Panc1 (cell line): ENCODE data around the gene BICRA. TPM values are rescaled to one million over a fixed set of nuclear protein-coding genes. Genes with fewer than 3 reads are reported as not detected.

Source experiments
- ATAC-seq: fragments of 200-7000 bp; cut with Tn5 transposase; 2 replicates; pipeline ENCODE4 v1.9.1; 2020; ENCODE audit warnings: mild to moderate bottlenecking, moderate library complexity
- BruUV-seq: library from RNA; stranded (reverse); fragments of 400-500 nt; replicated peaks from 2 replicates; lab custom pipeline; 2021; lab: Mats Ljungman, UMichigan
- CTCF ChIA-PET: fragments of 300-600 bp; sonication (Branson Sonifier 250); formaldehyde crosslinking; loops from one replicate; lab custom pipeline; 2022; ENCODE audit warnings: antibody characterized with exemption; lab: Charles Lee
- POLR2A ChIA-PET: fragments of 300-600 bp; sonication (Branson Sonifier 250); formaldehyde crosslinking; loops from one replicate; lab custom pipeline; 2022; ENCODE audit warnings: antibody characterized with exemption; lab: Charles Lee
- DNase-seq: peaks from one replicate; pipeline ENCODE4 v3.0.0-alpha.2; 2010; ENCODE audit warnings: low read depth, low spot score
- H3K27ac ChIP-seq: 2 replicates; pipeline ENCODE4 v1.5.1; 2011; ENCODE audit warnings: mild to moderate bottlenecking, low read length, inconsistent platforms
- H3K27me3 ChIP-seq: fragments of 200-500 bp; sonication (Bioruptor generic); 2 replicates; pipeline ENCODE4 v1.6.0; 2014; ENCODE audit warnings: low read length, inconsistent platforms; ENCODE audit not compliant: control insufficient read depth, insufficient read depth
- H3K36me3 ChIP-seq: fragments of 200-500 bp; sonication (Bioruptor generic); 2 replicates; pipeline ENCODE4 v1.5.1; 2014; ENCODE audit warnings: inconsistent platforms, mild to moderate bottlenecking, low read length, moderate library complexity; ENCODE audit not compliant: control insufficient read depth, insufficient read depth
- H3K4me1 ChIP-seq: 2 replicates; pipeline ENCODE4 v1.5.1; 2011; ENCODE audit warnings: inconsistent platforms, mild to moderate bottlenecking, low read length, moderate library complexity; ENCODE audit not compliant: control insufficient read depth, insufficient read depth
- H3K4me3 ChIP-seq, 2 experiments: 2 replicates each; pipeline ENCODE4 v1.5.1; 2011 to 2012; ENCODE audit warnings: low read depth in 2 of 2, low read length in 2 of 2, mild to moderate bottlenecking in 2 of 2, inconsistent platforms in 1 of 2, moderate library complexity in 1 of 2
- H3K9me3 ChIP-seq: fragments of 200-500 bp; sonication (Bioruptor generic); 2 replicates; pipeline ENCODE4 v1.5.1; 2014; ENCODE audit warnings: low read depth, mild to moderate bottlenecking, inconsistent platforms, low read length, moderate library complexity; ENCODE audit not compliant: control insufficient read depth, insufficient read depth
- CTCF ChIP-seq: fragments of 450-650 bp; IDR thresholded peaks from 2 replicates; pipeline ENCODE4 v1.5.1; 2017; ENCODE audit warnings: mild to moderate bottlenecking
- POLR2AphosphoS5 ChIP-seq: IDR thresholded peaks from 2 replicates; pipeline ENCODE4 v1.6.1; 2012; ENCODE audit warnings: mild to moderate bottlenecking, low read depth, low read length, moderate library complexity
- SIN3A ChIP-seq: IDR thresholded peaks from 2 replicates; pipeline ENCODE4 v1.6.1; 2012; ENCODE audit warnings: low read depth, mild to moderate bottlenecking, low read length, moderate library complexity, borderline replicate concordance; ENCODE audit not compliant: insufficient read depth
- TCF7L2 ChIP-seq: IDR thresholded peaks from 2 replicates; pipeline ENCODE4 v1.6.1; 2011; ENCODE audit warnings: mild to moderate bottlenecking, low read depth, low read length, inconsistent platforms
- in situ Hi-C: cut with HindIII; loops from 2 replicates; pipeline ENCODE4 v1.10.0; 2016; ENCODE audit warnings: low sequenced_read_pairs, low pct_unique_long_range_greater_than_20kb
- intact Hi-C: fragments of 100-400 bp; cut with micrococcal nuclease; formaldehyde crosslinking; loops from one replicate; pipeline ENCODE4 v1.10.0; 2022; ENCODE audit not compliant: unreplicated experiment
- total RNA-seq: library from RNA; stranded (reverse); gene quantifications from one replicate; pipeline ENCODE4 v1.2.1, GENCODE V29; 2021; ENCODE audit not compliant: unreplicated experiment
- TF ChIP-seq, protein P1 (sequence below), 2 experiments: IDR thresholded peaks; 2 replicates each; pipeline ENCODE4 v1.6.1; 2011 to 2012; ENCODE audit warnings: low read depth in 2 of 2, control low read depth in 1 of 2, low read length in 1 of 2, mild to moderate bottlenecking in 1 of 2, moderate library complexity in 1 of 2; ENCODE audit not compliant: insufficient read depth in 1 of 2

Gene BICRA
- total RNA-seq, 1 experiment from 2014 or later: 13.7 TPM

DNA sequence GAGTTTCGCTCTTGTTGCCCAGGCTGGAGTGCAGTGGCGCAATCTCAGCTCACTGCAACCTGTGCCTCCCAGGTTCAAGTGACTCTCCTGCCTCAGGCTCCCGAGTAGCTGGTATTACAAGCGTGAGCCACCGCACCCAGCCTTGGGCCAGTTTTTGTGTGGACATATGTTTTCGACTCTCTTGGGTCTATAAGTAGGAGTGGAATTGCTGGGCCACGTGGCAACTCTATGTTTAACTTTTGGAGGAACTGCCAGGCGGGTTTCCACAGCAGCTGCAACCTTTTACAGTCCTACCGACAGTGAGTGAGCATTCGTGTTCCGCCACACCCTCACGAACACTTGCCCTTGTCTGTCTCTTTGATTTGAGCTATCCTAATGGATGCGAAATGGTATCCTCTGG, 44.9 kb downstream of the BICRA start:
- Histone ChIP-seq H3K27ac (no peak overlapping the region), H3K4me3 (no peak overlapping the region), H3K4me1 (no peaks in the 10 kb centered on the region; the same call in 1 of the 2 replicates), H3K36me3 (no peaks in the 10 kb centered on the region), H3K9me3 (no peaks in the 10 kb centered on the region), H3K27me3 (no peaks in the 10 kb centered on the region)
- DNase-seq: no peak
- intact Hi-C loops (no loop called here), in situ Hi-C loops (no loop called here)
- no TSS peak for BruUV-seq
- no peak for ATAC-seq
- CTCF ChIA-PET: interaction anchor here (0.5 kb wide), 1 partner anchor 295 kb away, joined by 7 read pairs; no protein-coding TSS in a partner anchor
- POLR2A ChIA-PET: no interaction called here
- no peak for TF ChIP-seq CTCF
- no peak for TF ChIP-seq POLR2AphosphoS5
- TF ChIP-seq SIN3A: no peak
- TF ChIP-seq, protein P1, sequence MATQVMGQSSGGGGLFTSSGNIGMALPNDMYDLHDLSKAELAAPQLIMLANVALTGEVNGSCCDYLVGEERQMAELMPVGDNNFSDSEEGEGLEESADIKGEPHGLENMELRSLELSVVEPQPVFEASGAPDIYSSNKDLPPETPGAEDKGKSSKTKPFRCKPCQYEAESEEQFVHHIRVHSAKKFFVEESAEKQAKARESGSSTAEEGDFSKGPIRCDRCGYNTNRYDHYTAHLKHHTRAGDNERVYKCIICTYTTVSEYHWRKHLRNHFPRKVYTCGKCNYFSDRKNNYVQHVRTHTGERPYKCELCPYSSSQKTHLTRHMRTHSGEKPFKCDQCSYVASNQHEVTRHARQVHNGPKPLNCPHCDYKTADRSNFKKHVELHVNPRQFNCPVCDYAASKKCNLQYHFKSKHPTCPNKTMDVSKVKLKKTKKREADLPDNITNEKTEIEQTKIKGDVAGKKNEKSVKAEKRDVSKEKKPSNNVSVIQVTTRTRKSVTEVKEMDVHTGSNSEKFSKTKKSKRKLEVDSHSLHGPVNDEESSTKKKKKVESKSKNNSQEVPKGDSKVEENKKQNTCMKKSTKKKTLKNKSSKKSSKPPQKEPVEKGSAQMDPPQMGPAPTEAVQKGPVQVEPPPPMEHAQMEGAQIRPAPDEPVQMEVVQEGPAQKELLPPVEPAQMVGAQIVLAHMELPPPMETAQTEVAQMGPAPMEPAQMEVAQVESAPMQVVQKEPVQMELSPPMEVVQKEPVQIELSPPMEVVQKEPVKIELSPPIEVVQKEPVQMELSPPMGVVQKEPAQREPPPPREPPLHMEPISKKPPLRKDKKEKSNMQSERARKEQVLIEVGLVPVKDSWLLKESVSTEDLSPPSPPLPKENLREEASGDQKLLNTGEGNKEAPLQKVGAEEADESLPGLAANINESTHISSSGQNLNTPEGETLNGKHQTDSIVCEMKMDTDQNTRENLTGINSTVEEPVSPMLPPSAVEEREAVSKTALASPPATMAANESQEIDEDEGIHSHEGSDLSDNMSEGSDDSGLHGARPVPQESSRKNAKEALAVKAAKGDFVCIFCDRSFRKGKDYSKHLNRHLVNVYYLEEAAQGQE (IDR thresholded peaks at IDR 0.05; ENCODE audit: insufficient read depth in 1 of 2, low read depth in 2 of 2, low read length in 1 of 2): no peak
- TF ChIP-seq TCF7L2: no peak

DNA sequence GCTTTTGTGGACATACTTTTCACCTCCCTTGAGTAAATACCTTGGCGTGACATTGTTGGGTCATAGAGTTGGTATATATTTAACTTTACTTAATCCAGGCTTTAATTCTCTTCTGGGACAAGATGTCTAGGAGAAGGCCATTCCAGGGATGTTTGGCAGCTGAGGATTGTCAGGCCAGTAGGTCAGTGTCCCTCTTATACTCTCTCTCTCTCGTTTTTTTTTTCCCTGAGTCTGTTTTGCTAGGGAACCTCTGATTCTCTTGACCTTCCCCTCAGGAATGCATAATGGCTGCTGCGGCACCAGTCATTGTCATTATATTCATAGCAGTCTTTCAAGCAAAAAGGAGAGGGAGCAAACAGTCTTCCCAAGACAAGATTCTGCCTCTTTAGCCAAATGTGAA, 48.8 kb downstream of the BICRA start:
- no TSS peak for BruUV-seq
- Histone ChIP-seq H3K4me3 (no peak overlapping the region), H3K36me3 (no peaks in the 10 kb centered on the region), H3K4me1 (no peaks in the 10 kb centered on the region), H3K9me3 (no peaks in the 10 kb centered on the region), H3K27ac (no peak overlapping the region), H3K27me3 (no peaks in the 10 kb centered on the region)
- in situ Hi-C loops: no loop called here
- POLR2A ChIA-PET: interaction anchor here (0.7 kb wide), 1 partner anchor 190 kb away, joined by 9 read pairs; no protein-coding TSS in a partner anchor
- DNase-seq: no peak
- intact Hi-C loops: no loop called here
- CTCF ChIA-PET: no interaction called here
- no peak for TF ChIP-seq TCF7L2
- no peak for TF ChIP-seq CTCF
- no peak for TF ChIP-seq SIN3A
- TF ChIP-seq POLR2AphosphoS5: no peak
- TF ChIP-seq, protein P1 (IDR thresholded peaks at IDR 0.05; ENCODE audit: insufficient read depth in 1 of 2, low read depth in 2 of 2, low read length in 1 of 2): no peak
- ATAC-seq: no peak
